Stomach (tissue), 4 donors: ENCODE results near the gene HEMGN.

ENCODE experiments used
- CTCF ChIP-seq, 7 experiments: fragments of 450-650 bp in 4 of 7; fragments of 200-600 bp in 3 of 7; sonication (generic) in 3 of 7; IDR thresholded peaks; one replicate each; pipeline ENCODE4 v1.5.1; 2016 to 2019; ENCODE audit warnings: antibody characterized with exemption in 7 of 7, control low read depth in 2 of 7, mild to moderate bottlenecking in 1 of 7
- POLR2A ChIP-seq, 4 donors: fragments of 450-650 bp; IDR thresholded peaks; one replicate each; pipeline ENCODE4 v1.6.1; 2016; ENCODE audit warnings: antibody characterized with exemption in 4 of 4, control low read depth in 2 of 4, mild to moderate bottlenecking in 1 of 4, moderate library complexity in 1 of 4

GRCh38 chr9:97900103-97900737 is 37.8 kb downstream of the HEMGN start:
- no peak for TF ChIP-seq POLR2A (IDR thresholded peaks at IDR 0.05)
- no peak for TF ChIP-seq CTCF (IDR thresholded peaks at IDR 0.05)
